ENCODE measurements around the gene CPN2.

CPN2 gene

GRCh38 chr3:194333212-194333980, 17.7 kb downstream of the CPN2 start:
- no peak for TF ChIP-seq FOXP2 (optimal IDR thresholded peaks at IDR 0.05; ENCODE audit: borderline replicate concordance, extremely low read depth, extremely low read length, insufficient read depth)
- no peak for TF ChIP-seq POLR2AphosphoS5 (IDR thresholded peaks at IDR 0.05; ENCODE audit: low read depth, low read length)
- no peak for TF ChIP-seq TAF1 (IDR thresholded peaks at IDR 0.05; ENCODE audit: borderline replicate concordance, insufficient read depth, low read length)
- TF ChIP-seq REST (IDR thresholded peaks at IDR 0.05; ENCODE audit: insufficient read depth in 1 of 2, low read depth in 2 of 2, low read length in 2 of 2) = no peak
- no peak for TF ChIP-seq SIN3A (IDR thresholded peaks at IDR 0.05; ENCODE audit: borderline replicate concordance, insufficient read depth, low read length)

GRCh38 chr3:194332858-194333211, 18.3 kb downstream of the CPN2 start:
- TF ChIP-seq FOXP2 (optimal IDR thresholded peaks at IDR 0.05; ENCODE audit: borderline replicate concordance, extremely low read depth, extremely low read length, insufficient read depth) (no peak), POLR2AphosphoS5 (IDR thresholded peaks at IDR 0.05; ENCODE audit: low read depth, low read length) (no peak)

GRCh38 chr3:194330579-194330978, 20.5 kb downstream of the CPN2 start:
- TF ChIP-seq POLR2AphosphoS5 (IDR thresholded peaks at IDR 0.05; ENCODE audit: low read depth, low read length) (no peak), TAF1 (IDR thresholded peaks at IDR 0.05; ENCODE audit: borderline replicate concordance, insufficient read depth, low read length) (no peak), SIN3A (IDR thresholded peaks at IDR 0.05; ENCODE audit: borderline replicate concordance, insufficient read depth, low read length) (no peak), REST (IDR thresholded peaks at IDR 0.05; ENCODE audit: insufficient read depth in 1 of 2, low read depth in 2 of 2, low read length in 2 of 2) (no peak)

GRCh38 chr3:194330160-194330559, 21.0 kb downstream of the CPN2 start:
- no peak for TF ChIP-seq SIN3A (IDR thresholded peaks at IDR 0.05; ENCODE audit: borderline replicate concordance, insufficient read depth, low read length)
- no peak for TF ChIP-seq POLR2AphosphoS5 (IDR thresholded peaks at IDR 0.05; ENCODE audit: low read depth, low read length)
- no peak for TF ChIP-seq FOXP2 (optimal IDR thresholded peaks at IDR 0.05; ENCODE audit: borderline replicate concordance, extremely low read depth, extremely low read length, insufficient read depth)
- TF ChIP-seq TAF1 (IDR thresholded peaks at IDR 0.05; ENCODE audit: borderline replicate concordance, insufficient read depth, low read length) = no peak
- no peak for TF ChIP-seq REST (IDR thresholded peaks at IDR 0.05; ENCODE audit: insufficient read depth in 1 of 2, low read depth in 2 of 2, low read length in 2 of 2)

- TF ChIP-seq TAF1 (IDR thresholded peaks at IDR 0.05; ENCODE audit: borderline replicate concordance, insufficient read depth, low read length) (no peak), REST (IDR thresholded peaks at IDR 0.05; ENCODE audit: insufficient read depth in 1 of 2, low read depth in 2 of 2, low read length in 2 of 2) (no peak), SIN3A (IDR thresholded peaks at IDR 0.05; ENCODE audit: borderline replicate concordance, insufficient read depth, low read length) (no peak), POLR2AphosphoS5 (IDR thresholded peaks at IDR 0.05; ENCODE audit: low read depth, low read length) (no peak), FOXP2 (optimal IDR thresholded peaks at IDR 0.05; ENCODE audit: borderline replicate concordance, extremely low read depth, extremely low read length, insufficient read depth) (no peak)
Observed at GRCh38 chr3:194329583-194329965, 21.6 kb downstream of the CPN2 start.

Data from PFSK-1 (cell line).